Measurements from ENCODE around the gene POU2F1.

The POU2F1 gene

DNA sequence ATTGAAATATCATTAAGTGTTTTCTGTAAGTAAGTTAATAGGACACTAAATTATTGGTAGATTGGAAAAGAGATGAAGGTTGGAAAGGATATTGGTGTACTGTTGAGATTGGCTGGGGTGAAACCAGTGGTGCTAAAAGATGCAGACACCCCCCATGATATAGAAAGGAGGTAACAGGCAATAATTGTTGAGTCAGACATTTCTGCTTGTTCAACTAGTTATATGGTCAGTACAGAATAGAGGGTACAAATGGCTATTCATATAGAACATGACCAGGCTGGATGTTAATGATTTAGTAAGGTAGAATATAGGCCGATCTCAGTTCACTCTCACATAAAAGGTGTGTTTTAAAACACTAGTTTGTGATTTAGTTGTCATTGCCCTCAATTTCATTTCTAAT is 104.5 kb downstream of the POU2F1 start:
- no peak for DNase-seq

DNA sequence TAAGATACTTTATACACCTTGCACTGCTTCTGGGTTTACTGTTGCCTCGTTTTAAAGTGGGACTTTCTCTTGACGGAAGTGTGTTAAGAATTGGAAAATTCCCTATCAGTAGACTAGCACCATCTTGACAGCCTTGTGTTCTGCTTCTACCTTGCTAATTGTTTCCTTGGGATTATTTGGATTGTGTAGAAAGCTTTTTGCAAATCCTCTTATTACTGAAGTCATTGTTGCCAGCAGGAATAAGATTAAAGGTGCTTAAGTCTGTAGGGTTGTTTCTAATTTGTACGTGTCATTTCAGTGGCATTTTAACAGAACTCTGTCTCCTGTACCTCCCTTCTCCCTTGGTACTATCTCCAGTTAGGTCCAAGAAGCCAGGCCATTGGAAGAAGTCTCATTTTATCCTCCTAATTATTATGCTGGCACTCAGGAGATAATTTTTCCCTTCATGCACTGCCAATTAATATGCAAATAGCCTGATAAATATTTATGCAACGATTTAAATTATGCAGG is 107.7 kb downstream of the POU2F1 start:
- no peak for DNase-seq

DNA sequence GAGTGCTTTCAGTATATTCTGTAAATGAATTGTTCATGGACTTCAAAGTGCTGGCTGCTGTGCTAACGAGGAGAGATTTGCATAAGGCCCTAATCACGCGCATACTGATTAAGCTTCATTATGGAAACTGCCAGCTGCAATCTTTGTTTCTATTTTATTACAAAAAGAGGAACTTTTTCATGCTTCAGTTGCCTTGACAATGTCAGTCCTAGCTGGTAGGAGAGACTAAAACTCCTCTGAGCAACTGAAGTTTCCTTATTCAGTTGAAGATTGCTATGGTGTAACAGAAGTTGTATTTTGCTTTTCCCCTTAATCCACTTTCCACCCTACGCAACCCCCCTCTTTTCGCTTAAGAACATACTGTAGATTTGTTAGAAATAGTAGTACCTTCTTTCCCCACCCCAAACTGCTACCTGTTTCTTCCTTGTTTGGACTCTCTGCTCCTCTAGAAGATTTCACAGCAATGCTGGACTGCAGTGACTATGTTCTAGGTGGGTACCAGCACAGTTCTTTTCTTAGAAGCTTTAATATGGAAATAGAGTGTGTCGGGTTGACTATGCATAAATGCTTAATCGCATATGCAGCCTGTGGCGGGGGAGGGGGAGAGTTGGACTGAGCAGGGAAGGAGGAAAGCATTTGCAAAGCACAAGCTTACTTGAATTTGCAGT is 108.3 kb downstream of the POU2F1 start:
- DNase-seq = peak; percentile 48

DNA sequence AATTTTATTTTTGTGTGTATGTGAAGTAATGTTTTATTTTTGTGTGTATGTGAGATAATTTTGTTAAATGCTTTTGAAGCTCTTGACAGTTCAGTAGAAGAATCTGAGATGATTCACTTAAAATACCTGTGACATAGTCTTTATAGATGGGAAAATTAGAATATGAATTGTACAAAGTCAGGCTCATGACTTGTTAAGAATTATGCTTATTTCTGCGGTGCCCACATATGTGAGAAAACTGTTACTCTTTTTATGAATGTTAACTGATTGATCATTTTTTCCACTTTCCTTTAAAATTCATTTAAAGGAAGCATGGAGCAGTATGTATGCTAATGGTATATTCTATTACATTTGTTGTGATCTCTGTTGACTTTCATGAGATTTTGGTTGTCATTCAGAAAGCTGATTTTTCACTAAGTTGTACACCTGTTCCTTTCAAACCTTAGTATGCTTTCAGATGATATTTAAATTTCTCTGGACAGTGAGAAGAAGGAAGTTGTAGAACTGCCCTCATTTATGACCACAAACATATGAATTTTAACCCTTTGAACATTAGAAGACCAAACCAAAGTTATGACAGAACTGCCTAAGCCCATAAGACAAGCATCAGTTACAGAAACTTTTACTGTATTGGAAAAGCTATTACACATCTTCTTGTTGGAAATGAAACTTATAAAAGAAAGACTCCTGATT is 110.1 kb downstream of the POU2F1 start:
- DNase-seq = no peak

DNA sequence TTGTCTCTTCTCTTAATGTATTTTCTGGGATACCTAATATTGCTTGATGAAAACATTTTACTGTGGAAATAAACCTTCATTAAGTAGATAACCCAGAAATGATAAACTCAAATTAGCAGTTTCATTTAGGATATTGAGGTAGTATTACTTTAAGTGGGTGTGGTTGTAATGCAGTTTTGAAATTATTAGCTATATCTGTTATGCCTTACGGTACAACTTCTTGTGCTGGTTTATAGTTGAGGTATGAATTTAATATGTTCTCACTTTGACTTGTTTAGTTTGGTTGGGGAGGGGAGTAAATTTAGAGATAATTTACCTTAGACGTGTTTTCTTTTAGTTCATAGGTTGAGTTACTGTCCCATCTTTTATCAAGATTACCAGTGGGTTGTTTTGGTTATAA is 111.0 kb downstream of the POU2F1 start:
- no peak for DNase-seq

DNA sequence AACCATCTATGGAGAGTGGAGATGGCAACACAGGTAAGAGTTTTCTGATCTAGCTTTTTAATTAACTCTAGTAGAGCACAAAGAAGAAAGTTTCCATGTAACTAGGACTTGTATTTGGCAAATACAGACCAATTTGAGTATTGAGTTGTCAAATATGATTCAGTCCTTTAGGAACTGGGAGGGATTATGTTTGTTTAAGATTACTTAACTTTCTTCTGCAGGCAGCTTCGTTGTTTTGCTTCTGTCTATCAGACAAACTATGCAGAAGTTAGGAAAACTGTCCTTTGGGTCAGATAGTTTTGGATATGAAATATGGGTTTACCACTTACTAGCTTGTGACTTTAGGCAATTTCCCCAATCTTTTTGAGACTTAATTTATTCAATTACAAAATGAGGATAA is 111.8 kb downstream of the POU2F1 start:
- DNase-seq = no peak

DNA sequence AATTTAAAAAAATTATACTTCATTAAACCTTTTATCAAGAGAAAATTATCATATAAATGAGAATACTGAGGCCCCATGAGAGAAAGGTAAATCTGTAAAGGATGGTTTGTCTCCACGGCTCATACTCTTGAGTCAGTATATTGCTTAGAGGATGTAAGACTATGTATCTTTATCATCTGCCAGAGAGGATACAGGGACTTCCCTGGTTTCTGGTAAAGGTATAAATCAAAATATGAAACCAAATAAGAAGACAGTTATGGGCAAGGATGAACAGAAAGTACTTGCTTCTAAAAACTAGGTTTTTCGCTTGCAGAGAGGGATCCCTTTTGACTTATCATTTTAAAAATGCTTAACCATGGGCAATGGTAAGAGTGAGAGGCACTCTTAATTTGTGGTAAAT is 112.4 kb downstream of the POU2F1 start:
- no peak for DNase-seq

DNA sequence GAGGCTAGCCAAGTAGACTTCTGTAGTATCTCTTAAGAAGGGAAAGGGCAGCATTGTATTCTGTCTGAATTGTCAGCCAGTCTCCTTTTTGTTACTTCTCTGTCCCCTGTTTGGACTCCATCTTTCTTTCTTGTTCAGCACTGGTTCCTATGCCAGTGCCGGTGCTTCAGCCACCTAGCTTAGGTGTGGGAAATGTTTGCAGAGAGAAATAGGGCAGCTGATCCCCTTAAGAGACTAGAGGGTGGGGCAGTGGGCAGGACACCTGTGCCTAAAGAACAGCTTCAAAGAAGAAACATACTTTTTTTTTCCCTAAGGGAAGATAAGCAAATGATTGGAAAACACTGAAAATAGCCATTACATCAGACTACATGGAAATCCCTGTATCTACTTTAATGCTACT is 113.0 kb downstream of the POU2F1 start:
- DNase-seq = no peak

DNA sequence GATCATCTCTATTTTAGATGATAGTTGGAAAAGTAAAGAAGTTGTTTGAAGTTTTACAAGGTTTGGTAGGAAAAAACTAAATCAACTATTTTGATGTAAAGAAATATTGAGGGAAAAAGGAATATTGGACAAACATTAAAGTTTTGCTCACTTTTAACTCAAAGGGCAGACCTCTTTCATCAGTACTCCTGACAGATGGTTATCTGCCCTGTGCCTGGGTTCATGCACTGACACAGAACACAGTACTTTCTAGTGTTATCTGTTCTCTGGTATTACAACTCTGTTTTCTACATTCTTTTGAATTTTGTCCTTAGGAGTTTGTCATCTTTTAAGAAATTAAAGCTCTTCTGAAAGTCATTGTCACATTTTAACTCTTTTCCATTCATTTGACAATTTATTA is 118.7 kb downstream of the POU2F1 start:
- no peak for DNase-seq

DNA sequence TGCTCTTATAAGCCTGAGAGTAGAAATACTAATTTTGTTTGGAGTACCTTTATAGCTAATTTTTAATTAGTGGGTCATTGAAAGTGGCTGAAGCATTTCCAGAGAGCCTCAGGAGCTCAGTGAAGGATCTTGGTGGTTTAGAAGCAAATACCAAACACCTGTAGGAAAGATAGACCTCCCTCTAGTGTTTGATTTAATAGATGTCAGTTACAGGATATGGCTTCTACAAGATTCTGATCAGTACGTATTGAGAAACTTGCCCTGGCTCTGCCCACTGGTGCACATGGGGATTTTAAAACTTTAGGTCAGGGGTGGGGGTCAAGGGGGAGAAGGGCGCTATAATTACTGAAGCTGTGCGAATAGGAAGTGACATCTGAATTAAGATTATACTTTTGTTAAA is 122.2 kb downstream of the POU2F1 start:
- DNase-seq = no peak

DNA sequence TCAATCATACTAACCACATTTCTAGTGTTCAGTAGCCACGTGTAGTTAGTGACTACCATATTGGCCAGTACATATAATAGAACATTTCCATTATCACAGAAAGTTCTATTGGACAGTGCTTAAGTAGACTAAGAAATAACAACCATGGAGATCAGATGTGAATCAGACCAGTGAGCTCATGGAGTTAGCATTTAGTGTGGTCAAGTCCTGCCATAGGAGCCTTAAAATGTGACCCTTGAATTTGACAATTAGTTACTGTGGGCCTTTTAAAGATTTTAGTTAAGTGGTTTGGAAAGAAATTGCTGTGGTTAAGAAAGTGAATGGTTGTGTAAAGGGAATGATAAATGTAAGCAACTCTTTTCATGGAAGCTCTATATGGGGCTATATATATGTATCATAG is 123.4 kb downstream of the POU2F1 start:
- no peak for DNase-seq

DNA sequence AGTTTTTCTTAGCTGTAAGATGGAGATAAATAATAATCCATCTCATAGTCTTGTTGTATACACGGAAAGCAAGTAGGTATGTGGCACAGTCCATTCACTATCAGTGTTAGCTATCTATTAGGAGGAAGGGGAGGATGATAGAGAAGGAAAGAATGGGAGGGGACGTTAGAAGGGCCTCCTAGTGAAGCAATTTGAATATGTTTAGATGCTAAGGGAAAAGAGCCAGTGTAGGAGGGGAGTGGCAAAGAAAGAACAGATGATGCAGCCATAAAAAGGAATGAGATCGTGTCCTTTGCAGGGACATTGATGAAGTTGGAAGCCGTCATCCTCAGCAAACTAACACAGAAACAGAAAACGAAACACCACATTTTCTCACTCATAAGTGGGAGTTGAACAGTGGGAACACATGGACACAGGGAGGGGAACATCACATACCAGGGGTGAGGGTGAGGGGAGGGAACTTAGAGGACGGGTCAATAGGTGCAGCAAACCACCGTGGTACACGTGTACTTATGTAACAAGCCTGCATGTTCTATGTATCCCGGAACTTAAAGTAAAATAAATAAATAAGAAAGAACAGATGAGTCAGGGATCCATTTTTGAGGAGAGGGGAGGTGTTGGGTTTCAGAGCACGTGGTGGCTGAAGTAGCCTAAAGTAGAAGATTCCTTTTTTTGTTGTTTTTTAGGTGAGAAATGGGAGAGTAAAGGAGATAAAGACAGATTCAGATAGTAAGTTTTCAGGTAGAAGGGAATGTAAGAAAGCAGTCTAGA is 124.1 kb downstream of the POU2F1 start:
- no peak for DNase-seq

DNA sequence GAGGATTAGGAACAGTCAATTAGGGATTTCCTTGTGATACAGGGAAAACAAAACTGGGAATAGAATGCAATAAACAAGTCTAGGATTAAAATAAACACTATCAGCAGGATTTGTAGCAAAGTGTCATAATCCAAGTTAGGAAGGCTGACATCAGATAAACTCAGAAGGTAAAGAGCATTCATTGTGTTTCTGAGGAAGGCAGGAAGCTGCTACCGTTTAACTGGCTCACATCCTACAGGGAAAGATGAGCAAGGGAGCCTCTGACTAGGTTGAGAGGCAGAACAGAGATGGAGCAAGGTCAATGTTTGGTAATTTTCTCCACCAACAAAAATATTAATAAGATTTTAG is 124.7 kb downstream of the POU2F1 start:
- no peak for DNase-seq

DNA sequence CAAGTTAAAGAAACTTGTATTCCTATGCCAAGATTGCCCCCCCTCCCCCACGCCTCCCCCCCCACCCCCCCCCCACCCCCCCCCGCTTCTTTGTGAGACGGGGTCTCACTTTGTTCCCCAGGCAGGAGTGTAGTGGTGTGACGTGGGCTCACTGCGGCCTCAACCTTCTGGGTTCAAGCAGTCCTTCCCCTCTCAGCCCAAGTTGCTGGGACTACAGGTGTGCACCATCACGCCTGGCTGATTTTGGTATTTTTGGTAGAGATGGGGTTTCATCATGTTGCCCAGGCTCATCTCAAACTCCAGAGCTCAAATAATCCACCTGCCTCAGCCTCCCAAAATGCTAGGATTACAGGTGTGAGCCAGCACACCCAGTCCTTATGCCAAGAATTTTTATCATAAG is 136.6 kb downstream of the POU2F1 start:
- DNase-seq = no peak

DNA sequence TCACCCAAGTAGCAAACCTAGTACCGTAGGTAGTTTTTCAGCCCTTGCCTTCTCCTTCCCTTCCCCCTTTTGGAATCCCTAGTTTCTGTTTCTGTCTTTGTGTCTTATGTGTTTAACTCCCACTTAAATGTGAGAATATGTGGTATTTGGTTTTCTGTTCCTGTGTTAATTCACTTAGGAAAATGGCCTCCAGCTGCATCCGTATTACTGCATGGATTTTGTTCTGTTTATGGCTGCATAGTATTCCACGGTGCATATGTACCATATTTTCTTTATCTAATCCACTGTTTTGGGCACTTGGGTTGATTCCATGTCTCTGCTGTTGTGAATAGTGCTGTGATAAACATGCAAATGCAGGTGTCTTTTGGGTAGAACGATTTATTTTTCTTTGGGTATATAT is 138.6 kb downstream of the POU2F1 start:
- DNase-seq = no peak

DNA sequence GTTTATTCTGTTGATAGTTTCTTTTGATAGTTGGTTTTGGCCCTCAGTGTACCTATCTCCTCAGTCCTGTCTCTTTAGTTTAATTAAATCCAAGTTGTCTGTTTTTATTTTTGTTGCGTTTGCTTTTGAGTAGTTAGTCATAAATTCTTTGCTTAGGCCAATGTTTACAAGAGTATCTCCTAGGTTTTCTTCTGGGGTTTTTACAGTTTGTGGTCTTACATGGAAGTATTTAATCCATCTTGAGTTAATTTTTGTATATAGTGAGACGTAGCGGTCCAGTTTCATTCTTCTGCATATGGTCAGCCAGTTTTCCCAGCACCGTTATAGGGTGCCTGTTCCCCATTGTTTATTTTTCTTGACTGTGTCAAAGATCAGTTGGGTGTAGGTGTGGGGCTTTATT is 139.4 kb downstream of the POU2F1 start:
- no peak for DNase-seq

DNA sequence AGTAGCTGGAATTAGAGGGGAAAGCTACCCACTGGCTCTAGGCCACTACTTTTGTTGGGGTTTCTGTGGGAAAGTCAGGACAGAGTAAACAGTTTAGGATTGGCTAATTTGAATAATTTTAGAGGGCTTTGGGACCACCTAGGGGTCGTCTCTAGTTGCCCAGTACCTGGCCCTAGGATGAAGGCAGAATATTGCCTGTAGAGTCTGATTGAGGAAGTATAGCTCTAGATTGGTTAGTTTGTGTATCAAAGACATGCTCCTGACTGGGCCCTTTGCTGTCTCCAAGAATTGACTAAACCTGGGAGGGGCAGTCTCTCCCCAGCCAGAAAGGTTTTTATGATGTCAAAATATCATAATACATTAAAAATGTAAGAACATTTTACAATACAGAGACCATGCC is 142.0 kb downstream of the POU2F1 start:
- no peak for DNase-seq

DNA sequence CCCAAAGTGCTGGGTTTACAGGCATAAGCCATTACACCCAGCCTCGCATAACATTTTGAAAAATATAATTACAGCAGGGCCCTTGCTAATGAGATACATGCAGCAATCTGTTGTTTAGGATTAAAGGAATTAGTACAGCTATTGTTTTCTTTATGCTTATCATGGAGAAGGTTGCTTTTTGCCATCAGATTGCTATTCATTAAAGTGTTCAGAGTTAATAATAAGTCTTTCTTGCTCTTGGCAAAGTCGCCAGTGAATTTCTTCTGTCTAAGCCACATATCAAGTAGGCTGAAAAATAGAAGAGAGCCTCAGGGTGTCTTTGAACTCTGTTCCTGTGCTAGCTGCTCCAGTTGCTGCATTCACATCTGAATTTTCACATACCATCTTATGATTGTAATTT is 144.1 kb downstream of the POU2F1 start:
- DNase-seq = no peak

DNA sequence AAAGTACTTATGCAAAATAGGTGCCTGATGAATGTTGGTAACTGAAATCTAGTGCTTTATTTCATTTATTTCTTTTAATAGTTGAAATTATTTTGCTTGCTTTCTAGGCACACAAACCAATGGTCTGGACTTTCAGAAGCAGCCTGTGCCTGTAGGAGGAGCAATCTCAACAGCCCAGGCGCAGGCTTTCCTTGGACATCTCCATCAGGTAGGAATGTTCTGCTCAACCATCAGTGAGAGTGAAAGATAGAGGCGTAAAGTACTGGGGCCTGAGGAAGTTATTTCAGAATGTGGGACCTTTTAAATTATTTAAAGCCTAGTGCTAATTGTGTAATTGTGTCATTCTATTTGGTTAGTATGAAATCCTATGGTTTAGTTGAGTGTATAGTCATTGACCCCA is 144.7 kb downstream of the POU2F1 start:
- no peak for DNase-seq

DNA sequence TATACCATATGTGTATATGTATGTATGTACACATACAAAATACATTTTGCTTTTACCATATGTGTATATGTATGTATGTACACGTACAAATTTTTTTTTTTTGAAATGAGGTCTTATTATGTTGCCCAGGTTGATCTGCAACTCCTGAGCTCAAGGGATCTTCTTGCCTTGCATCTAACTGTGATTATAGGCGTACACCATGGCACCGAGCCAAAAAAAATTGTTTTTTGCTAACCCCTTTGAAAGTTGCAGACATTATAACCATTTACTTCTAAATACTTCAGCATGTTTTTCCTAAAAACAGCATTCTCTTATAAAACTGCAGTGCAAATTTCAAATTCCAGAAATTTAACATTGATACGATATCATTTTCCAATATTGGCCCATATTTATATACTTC is 147.0 kb downstream of the POU2F1 start:
- DNase-seq = no peak

DNA sequence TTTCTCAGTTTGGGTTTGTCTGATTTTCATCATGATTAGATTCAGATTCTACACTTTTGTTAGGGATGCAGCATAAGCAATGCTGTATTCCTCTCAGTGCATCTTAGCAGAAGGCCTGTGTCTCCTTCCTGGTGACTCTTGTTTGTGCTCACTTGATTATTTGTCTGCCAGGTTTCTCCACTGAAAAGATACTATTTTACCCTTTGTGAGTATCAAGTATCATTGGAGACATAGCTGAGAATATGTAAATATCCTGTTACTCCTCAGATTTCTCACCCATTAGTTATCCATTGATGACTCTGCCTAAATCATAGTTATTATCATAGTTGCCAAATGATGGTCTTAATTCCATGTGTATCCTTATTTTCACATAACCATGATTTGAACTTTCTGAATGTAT is 148.5 kb downstream of the POU2F1 start:
- DNase-seq = no peak

DNA sequence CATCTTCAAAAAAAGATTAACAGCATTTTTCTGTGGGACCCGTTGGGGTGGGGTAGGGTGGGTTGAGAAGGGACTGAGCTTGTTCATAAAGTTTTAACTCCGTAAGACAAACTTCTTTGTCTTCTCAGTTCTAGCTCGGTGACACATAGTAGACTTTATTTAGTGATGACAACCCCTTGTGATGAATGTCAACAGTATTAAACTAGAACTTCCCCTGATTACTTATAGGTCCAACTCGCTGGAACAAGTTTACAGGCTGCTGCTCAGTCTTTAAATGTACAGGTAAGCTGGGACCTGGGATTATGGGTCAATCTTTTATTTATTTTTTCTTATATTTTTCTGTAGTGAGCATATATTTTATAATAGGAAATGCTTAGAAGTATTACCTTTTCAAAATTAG is 149.2 kb downstream of the POU2F1 start:
- no peak for DNase-seq

DNA sequence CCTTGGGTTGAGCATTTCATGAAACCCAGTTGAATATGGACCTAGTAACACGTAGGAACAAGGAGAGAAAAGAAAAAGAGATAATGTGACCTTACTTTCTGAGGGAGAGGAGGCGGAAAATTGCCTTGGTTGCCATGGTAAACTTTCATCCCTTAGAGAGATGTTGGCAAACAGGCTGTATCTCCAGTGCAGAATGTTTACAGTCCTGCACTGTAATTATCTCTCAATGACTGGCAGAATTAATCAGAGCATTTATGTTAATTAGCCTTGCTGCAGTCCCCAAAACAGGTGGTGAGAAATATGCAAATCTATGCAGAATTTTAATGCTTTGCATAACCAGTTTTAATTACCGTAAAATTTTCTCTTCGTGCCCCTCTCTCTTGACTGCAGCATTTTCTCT is 150.3 kb downstream of the POU2F1 start:
- DNase-seq = no peak

DNA sequence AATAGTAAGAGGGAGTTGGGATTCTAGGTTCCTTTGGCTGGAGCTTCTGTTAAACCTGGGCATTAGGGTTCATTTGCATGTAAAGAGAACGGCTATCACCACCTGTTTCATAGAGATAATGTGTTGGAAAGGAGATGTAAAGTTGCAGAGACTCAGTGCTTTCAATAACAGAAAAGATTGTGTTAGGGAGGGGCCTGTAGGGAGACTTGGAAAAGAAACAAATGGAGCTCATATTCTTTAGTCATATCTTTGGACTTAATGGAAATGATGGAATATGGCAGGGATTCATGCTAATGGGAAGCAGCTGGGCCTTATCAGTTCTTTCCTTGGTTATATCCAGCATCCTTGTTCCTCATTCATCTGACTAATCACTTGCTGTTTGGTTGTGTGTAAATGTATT is 152.7 kb downstream of the POU2F1 start:
- DNase-seq = peak; percentile 21

Measured in right hindlimb (tissue), 1 donor.